PC-3 (cell line): ENCODE data around the gene C3orf52. TPM values are rescaled to one million over a fixed set of nuclear protein-coding genes. Genes with fewer than 3 reads are reported as not detected.

Experiments
- ATAC-seq: fragments of 200-7000 bp; cut with Tn5 transposase; 2 replicates; pipeline ENCODE4 v1.9.1; 2020; ENCODE audit warnings: mild to moderate bottlenecking, moderate library complexity
- BruUV-seq: library from RNA; stranded (reverse); fragments of 400-500 nt; replicated peaks from 2 replicates; lab custom pipeline; 2021; lab: Mats Ljungman, UMichigan
- CTCF ChIA-PET: fragments of 300-600 bp; sonication (Branson Sonifier 250); formaldehyde crosslinking; loops from one replicate; lab custom pipeline; 2022; ENCODE audit warnings: antibody characterized with exemption; lab: Charles Lee
- POLR2A ChIA-PET: fragments of 300-600 bp; sonication (Branson Sonifier 250); formaldehyde crosslinking; loops from one replicate; lab custom pipeline; 2022; ENCODE audit warnings: antibody characterized with exemption; ENCODE audit not compliant: unreplicated experiment; lab: Charles Lee
- DNase-seq: peaks from one replicate; pipeline ENCODE4 v3.0.0-alpha.2; 2015
- H2AFZ ChIP-seq: fragments of 300-600 bp; sonication (generic); 2 replicates; pipeline ENCODE4 v1.6.0; 2016; ENCODE audit warnings: antibody characterized with exemption, low read length
- H3F3A ChIP-seq: fragments of 300-600 bp; sonication (generic); one replicate; pipeline ENCODE4 v1.6.0; 2017; ENCODE audit warnings: antibody characterized with exemption, low read length, control low read depth, mild to moderate bottlenecking; ENCODE audit not compliant: unreplicated experiment
- H3K27ac ChIP-seq: fragments of 300-600 bp; sonication (generic); 2 replicates; pipeline ENCODE4 v1.5.1; 2016; ENCODE audit warnings: mild to moderate bottlenecking, low read length
- H3K27me3 ChIP-seq: fragments of 300-600 bp; sonication (generic); 2 replicates; pipeline ENCODE4 v1.6.1; 2016; ENCODE audit warnings: low read length, mixed read lengths
- H3K36me3 ChIP-seq: fragments of 300-600 bp; sonication (generic); 2 replicates; pipeline ENCODE4 v1.6.1; 2016; ENCODE audit warnings: low read depth, mixed run types, low read length, mixed read lengths
- H3K4me1 ChIP-seq: fragments of 300-600 bp; sonication (generic); 2 replicates; pipeline ENCODE4 v1.5.1; 2016; ENCODE audit warnings: low read length; ENCODE audit not compliant: insufficient read depth
- H3K4me2 ChIP-seq: fragments of 300-600 bp; sonication (generic); 2 replicates; pipeline ENCODE4 v1.6.0; 2016; ENCODE audit warnings: low read length
- H3K4me3 ChIP-seq: fragments of 300-600 bp; sonication (generic); 2 replicates; pipeline ENCODE4 v1.5.1; 2016; ENCODE audit warnings: mild to moderate bottlenecking, low read length, mixed read lengths
- H3K79me2 ChIP-seq: fragments of 300-600 bp; sonication (generic); 2 replicates; pipeline ENCODE4 v1.6.1; 2017; ENCODE audit warnings: low read length, mixed read lengths
- H3K9ac ChIP-seq: fragments of 300-600 bp; sonication (generic); 2 replicates; pipeline ENCODE4 v1.6.0; 2016; ENCODE audit warnings: mild to moderate bottlenecking, low read length
- H3K9me2 ChIP-seq: fragments of 300-600 bp; sonication (generic); replicated peaks from 2 replicates; pipeline ENCODE4 v1.6.1; 2016; ENCODE audit warnings: mixed run types, low read length, mixed read lengths
- H3K9me3 ChIP-seq: fragments of 300-600 bp; sonication (generic); 2 replicates; pipeline ENCODE4 v1.6.1; 2016; ENCODE audit warnings: low read length, mixed read lengths
- H4K20me1 ChIP-seq: fragments of 300-600 bp; sonication (generic); 2 replicates; pipeline ENCODE4 v1.6.1; 2016; ENCODE audit warnings: low read length, mixed read lengths
- CTCF ChIP-seq: fragments of 300-600 bp; sonication (generic); conservative IDR thresholded peaks from 2 replicates; pipeline ENCODE4 v1.5.1; 2017; ENCODE audit warnings: antibody characterized with exemption, low read depth, mild to moderate bottlenecking, low read length
- EZH2 ChIP-seq: fragments of 300-600 bp; sonication (generic); IDR thresholded peaks from one replicate; pipeline ENCODE4 v1.6.1; 2017; ENCODE audit warnings: antibody characterized with exemption, mild to moderate bottlenecking, low read length; ENCODE audit not compliant: unreplicated experiment
- EZH2phosphoT487 ChIP-seq: fragments of 300-600 bp; sonication (generic); IDR thresholded peaks from 2 replicates; pipeline ENCODE4 v1.6.1; 2018; ENCODE audit warnings: mild to moderate bottlenecking, antibody characterized with exemption, low read length, borderline replicate concordance
- intact Hi-C: fragments of 100-400 bp; cut with micrococcal nuclease; formaldehyde crosslinking; loops from 2 replicates; pipeline ENCODE4 v1.9.0; 2023
- total RNA-seq: library from RNA; depleted of rRNA; stranded (reverse); fragments of >200 nt; gene quantifications from 2 replicates; pipeline ENCODE4 v1.2.3, GENCODE V29; 2014

The C3orf52 gene
- total RNA-seq, 1 experiment from 2014 or later = 16.7 TPM

- TF ChIP-seq EZH2 (no peak), CTCF (no peak), EZH2phosphoT487 (no peak)
- peak overlapping the region; percentile 29; the same call in 1 of the 2 replicates for H3K4me3 ChIP-seq
- peaks cover 39% of the 10 kb centered on the region for H4K20me1 ChIP-seq
- intact Hi-C loops = loop anchor here (5.0 kb wide), 1 partner anchor 103 kb away; no protein-coding TSS in a partner anchor
- no peak overlapping the region for H2AFZ ChIP-seq
- peaks cover 46% of the 10 kb centered on the region for H3K4me1 ChIP-seq
- ATAC-seq (no peak), DNase-seq (no peak)
- H3K27me3 ChIP-seq = no peaks in the 10 kb centered on the region
- ChIA-PET CTCF (interaction anchor here (0.6 kb wide), 1 partner anchor 41 kb away, joined by 8 read pairs; no protein-coding TSS in a partner anchor), POLR2A (interaction anchor here (0.7 kb wide), 2 partner anchors 111 to 216 kb away, joined by 3 to 5 read pairs; partner anchors contain the start of gene ABHD10)
- peaks cover 74% of the 10 kb centered on the region for H3K79me2 ChIP-seq
- BruUV-seq = no TSS peak
- peak overlapping the region; percentile 77 for H3K27ac ChIP-seq
- H3K36me3 ChIP-seq = peaks cover 10% of the 10 kb centered on the region
- no peaks in the 10 kb centered on the region for H3F3A ChIP-seq
- peak overlapping the region; percentile 74 for H3K4me2 ChIP-seq
- no peaks in the 10 kb centered on the region for H3K9me2 ChIP-seq
- no peak overlapping the region for H3K9ac ChIP-seq
- H3K9me3 ChIP-seq = no peaks in the 10 kb centered on the region
These were observed 4.0 kb downstream of the C3orf52 start for GRCh38 chr3:112089956-112090886.

- intact Hi-C loops = no loop called here
- BruUV-seq = no TSS peak
- ChIA-PET POLR2A (interaction anchor here (0.7 kb wide), 1 partner anchor 217 kb away, joined by 5 read pairs; no protein-coding TSS in a partner anchor), CTCF (no interaction called here)
- ATAC-seq = peak; percentile 4; the same call in 1 of the 2 replicates
- H3K4me1 ChIP-seq = peaks cover 47% of the 10 kb centered on the region
- no peaks in the 10 kb centered on the region for H3F3A ChIP-seq
- no peaks in the 10 kb centered on the region for H3K27me3 ChIP-seq
- no peak overlapping the region for H2AFZ ChIP-seq
- TF ChIP-seq EZH2phosphoT487 (no peak), EZH2 (no peak), CTCF (no peak)
- H3K27ac ChIP-seq = peak overlapping the region; percentile 77
- peaks cover 76% of the 10 kb centered on the region for H3K79me2 ChIP-seq
- H3K9me3 ChIP-seq = no peaks in the 10 kb centered on the region
- peak overlapping the region; percentile 74 for H3K4me2 ChIP-seq
- H3K36me3 ChIP-seq = peaks cover 12% of the 10 kb centered on the region
- peak; percentile 54 for DNase-seq
- peak overlapping the region; percentile 29; the same call in 1 of the 2 replicates for H3K4me3 ChIP-seq
- H3K9ac ChIP-seq = 0 out of 2 replicates have a peak overlapping the region, but pooled peaks have one; percentile 18
- H3K9me2 ChIP-seq = no peaks in the 10 kb centered on the region
- H4K20me1 ChIP-seq = peaks cover 39% of the 10 kb centered on the region
These were observed 4.8 kb downstream of the C3orf52 start for GRCh38 chr3:112090887-112091586.
